LHCN-M2 (cell line): Measurements from ENCODE around the gene MPPED2. TPM values are rescaled to one million over a fixed set of nuclear protein-coding genes. Genes with fewer than 3 reads are reported as not detected.

Source experiments
- DNase-seq: peaks from one replicate; pipeline ENCODE4 v3.0.0-alpha.2; 2012; ENCODE audit warnings: low read depth
- total RNA-seq: library from RNA; depleted of rRNA; stranded (reverse); fragments of >200 nt; gene quantifications from 2 replicates; pipeline ENCODE4 v1.2.3, GENCODE V29; 2014

MPPED2 gene
- total RNA-seq, 1 experiment from 2014 or later: 0.06 TPM

DNA sequence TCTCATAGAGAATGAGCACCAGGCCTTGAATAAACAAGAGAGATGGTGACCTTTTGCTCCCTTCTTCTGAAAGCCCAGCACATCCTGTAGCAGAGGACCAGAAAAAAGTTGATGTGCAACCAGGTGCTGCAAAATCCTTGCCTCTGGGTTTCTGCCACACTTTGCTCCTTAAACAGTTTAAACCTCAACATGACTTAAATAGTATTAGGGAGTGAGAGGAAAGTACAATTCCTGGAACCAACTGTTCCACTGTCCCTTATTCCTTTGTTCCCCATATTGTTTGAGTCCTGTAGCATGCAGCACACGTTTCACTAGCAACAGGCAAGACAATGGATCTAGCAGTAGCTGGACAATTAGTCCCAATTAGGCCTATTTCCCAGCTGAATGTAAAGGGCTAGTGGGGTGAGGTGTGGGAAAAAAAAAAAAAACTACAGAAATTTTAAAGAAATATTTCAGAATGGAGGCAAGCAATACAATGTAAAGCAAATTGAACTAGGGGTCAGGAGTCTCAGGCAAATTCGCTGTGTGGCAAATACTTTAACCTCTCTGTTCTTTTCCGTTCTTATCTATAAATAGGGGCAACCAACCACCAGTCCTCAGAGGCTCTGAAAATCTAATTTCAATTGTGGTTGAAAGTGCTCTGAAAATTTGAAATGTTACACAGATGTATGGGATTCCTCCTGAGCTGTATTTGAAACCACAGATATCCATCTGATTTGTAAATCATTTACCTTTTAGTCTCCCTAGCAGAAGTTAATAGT is 6.6 kb downstream of the MPPED2 start:
- no peak for DNase-seq

DNA sequence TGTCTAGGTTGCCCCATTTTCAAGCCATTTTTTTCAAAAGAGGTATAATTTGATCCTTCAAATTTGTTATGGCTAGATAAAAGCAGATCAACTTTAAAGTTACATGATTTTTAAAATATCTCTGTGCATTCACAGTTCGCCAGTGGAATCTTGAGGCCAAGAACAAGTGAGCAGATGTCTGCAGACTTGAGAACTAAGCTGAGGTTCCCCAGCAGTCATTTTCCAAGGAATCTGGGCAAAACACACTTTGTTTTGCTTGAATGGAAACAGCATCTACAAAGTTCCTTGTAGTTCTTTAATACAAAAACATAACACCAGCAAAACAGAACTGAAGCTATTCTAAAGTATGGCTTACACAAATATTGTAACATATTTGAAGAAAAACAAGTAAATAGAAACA is 7.7 kb downstream of the MPPED2 start:
- DNase-seq: no peak

- DNase-seq: no peak
Measured at GRCh38 chr11:30573951-30574350, 12.2 kb downstream of the MPPED2 start.

DNA sequence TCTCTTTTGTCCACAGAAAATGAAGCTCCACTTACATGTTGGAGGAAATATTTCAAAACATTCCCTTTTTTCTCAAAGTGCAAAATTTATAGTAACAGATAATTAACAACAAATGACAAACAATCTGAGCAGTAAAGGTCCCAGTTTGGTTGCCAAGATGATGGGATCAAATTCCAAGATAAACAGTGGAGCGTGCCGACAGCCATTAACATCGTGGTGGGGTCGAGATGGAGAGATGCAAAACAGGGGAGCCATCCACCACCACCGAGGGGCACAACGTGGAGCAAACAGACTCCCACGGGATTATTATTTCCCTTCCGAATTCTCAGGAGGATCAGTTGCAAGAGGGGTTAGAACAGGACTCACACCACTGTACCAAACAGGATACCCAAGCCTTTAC is 17.2 kb downstream of the MPPED2 start:
- DNase-seq: no peak

DNA sequence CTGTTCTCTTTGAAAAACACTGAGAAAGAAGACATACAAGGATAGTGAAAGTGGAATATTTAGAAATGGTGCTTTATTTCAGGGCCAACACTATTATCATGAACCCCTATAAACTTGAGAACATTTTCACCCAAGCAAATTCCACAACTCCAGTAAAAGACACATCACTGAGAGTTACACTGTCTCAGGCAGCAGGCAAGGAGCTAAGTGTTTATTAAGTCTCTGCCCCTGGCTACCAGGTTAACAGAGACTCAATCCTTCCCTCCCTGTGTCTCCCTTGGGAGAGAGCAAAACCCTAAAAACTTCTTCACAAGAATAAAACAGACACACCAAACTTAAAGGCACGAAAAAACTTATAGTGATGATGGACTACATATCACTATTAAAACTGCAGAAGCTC is 18.5 kb downstream of the MPPED2 start:
- no peak for DNase-seq

DNA sequence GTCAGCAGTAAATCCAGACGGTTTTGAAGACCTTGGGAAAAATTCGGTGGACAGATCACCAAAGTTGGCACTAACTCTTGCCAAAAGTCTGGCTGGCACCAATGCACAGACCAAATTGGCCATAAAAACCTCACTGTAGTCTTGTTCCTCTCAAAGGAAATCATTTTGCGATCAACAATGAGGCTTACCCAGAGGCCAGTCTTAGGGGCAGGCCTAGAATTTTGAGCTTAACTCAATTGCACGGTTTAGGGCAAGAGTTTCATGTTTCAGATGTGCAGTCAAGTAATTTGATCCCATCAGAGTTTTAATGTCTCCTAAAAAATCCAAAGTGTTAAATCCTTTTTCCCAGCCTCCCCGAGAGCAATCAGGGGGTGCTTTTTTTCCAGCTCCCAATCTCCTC is 19.0 kb downstream of the MPPED2 start:
- DNase-seq: no peak

DNA sequence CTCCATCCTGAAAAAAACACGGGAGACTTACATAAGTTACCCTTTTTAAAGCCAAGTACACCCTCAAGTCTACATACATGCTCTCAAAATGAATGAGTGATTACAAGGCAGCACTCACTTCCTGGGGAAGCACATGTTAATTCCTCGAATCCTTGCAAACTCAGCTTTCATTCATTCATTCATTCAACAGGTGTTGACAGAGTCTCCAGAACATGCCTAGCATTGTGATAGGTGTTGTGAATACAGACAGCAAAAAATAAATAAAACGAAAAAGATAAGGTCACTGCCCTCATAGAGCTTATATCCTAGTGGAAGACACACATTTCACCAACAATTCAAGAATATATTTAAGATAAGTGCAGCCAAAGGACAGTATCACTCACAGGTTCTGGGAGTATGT is 19.7 kb downstream of the MPPED2 start:
- DNase-seq: no peak

DNA sequence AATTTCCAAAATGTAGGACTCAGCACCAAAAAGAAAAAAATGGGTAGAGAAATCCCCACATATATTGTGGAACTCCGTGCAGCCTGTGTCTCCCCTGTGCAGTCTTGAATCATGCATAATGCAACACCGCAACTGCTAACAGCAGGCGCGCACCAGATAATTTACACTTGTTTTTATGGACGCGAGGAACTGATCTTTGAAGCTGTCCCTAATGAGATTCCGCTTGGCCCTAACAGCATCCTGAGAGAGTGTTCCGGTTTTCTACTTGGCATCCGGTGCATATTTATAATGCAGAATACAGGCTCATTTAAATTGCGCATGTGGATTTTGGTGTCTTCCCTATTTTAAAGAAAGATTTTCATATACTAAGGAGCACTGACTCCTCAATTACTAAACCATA is 21.1 kb downstream of the MPPED2 start:
- no peak for DNase-seq

- no peak for DNase-seq
Measured at GRCh38 chr11:30561691-30562415, 24.3 kb downstream of the MPPED2 start.

DNA sequence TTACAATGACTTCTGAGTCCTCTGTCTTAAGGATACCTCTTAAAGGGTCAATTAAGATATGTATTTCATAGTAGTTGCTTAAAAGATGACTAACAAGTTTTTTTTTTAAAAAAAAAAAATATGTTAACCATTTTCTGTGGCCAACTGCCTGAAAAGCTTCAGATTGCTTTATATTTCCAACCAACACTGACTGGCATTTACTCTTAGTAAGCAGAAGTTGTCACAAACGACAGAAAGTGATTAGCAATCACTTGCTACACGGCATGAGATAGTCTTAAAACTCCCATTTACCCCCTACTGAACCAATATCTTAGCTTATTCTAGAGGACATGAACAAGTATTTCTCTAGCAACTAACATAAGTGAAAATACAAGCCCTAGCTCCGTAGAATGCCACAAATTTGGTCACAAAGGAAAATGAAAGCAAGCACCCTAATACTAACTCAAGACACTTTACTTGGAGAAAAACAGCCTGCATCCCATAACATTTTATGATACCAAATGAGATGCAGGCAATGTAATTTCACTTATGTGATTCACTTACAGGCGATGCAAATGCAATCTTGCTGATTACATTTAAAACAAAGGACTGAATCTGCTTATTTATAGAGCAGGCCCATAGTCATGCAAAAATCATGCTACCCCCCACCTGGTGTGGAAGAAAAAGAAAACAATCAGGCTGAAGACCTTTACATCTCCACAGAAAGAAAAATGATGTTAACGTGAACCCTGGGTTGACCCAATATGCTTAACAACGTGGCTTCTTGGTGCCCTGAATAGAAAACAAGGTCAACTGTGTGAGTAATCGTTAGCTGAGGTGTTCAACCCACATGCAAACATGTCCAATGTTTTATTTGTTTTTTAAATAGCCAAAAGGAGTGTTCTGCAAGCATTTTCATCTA is 25.7 kb downstream of the MPPED2 start:
- DNase-seq: no peak

DNA sequence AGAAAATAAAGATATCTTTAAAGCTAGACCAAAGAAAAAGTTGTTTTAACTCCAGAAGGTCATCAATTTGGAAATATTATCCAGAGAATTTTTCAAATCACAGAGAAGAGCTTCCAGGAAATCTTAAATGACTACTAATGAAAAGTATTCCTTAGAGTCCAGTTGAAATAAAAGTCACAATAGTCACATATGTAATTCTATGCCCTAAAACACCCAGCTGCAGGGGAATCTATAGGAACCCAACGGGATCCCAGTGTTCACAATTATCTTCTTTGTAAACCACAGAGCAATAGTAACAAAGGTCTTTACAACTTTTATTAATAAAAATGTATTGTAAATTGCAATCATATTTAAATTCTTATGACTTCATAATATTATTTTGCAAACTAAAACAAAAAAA is 27.1 kb downstream of the MPPED2 start:
- DNase-seq: no peak

DNA sequence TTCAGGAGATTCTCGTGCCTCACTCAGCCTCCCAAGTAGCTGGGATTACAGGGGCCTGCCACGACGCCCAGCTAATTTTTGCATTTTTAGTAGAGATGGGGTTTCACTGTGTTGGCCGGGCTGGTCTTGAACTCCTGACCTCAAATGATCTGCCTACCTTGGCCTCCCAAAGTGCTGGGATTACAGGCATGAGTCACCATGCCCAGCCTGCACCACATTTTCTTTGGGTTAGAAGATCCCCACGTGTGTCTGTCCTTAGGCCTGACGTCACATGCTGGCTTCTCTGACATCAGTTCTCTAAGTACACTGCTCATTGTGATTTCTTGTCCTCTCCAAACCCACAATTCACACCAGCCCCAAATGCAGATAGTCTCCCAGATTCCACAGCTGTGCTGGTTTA is 31.6 kb downstream of the MPPED2 start:
- peak; percentile 10 for DNase-seq

DNA sequence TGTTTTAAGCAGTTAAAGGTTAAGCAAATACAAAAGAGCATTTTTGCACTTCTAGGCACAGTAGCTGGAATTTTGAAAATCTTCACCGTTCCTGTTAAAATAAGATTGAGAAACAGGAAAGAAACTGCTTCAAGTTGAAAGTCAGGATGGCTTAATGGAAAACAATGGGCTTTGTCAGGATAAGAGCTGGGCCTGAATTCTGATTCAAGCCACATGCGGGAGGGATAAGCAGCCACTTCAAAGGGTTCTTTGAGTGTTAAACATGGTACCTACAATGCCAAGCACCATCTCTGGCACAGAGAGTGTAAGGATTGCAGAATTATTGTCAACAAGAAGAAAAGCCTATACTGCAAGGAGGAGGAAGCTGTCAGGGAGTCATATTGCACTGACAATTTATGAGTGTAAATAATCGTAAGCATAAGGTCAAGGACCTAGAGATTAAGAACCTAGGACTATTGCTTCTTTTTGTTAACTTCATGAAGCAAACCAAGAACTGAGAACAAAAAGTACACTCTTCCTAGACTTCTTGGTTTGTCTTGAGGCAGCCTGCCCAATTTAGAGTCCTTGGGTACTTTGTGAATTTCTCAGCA is 32.5 kb downstream of the MPPED2 start:
- no peak for DNase-seq

GRCh38 chr11:30552839-30553238 is 33.3 kb downstream of the MPPED2 start:
- no peak for DNase-seq

- no peak for DNase-seq
Measured at GRCh38 chr11:30550022-30550542, 36.1 kb downstream of the MPPED2 start.

GRCh38 chr11:30549565-30549964 is 36.6 kb downstream of the MPPED2 start:
- DNase-seq: no peak

- DNase-seq: no peak
Measured at GRCh38 chr11:30546334-30546733, 39.8 kb downstream of the MPPED2 start.

GRCh38 chr11:30545507-30545906 is 40.6 kb downstream of the MPPED2 start:
- DNase-seq: no peak

DNA sequence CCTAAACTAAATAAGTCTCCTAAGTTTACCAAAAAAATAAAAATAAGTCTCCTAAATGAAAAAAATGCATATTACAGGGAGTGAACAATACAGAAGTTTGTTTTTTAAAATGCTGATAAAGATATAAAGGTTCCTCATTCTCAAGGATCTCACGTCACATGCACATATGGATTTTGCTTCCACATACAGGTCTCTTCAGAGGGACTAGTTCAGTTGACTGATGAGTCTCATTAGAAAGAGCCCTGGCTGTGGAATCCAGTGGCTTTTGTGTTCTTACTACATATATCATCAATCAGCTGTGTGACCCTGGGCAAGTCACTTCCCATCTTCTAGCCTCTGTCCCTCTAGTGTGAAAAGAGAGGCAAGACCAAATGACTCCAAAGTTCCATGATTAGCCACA is 43.1 kb downstream of the MPPED2 start:
- no peak for DNase-seq

DNA sequence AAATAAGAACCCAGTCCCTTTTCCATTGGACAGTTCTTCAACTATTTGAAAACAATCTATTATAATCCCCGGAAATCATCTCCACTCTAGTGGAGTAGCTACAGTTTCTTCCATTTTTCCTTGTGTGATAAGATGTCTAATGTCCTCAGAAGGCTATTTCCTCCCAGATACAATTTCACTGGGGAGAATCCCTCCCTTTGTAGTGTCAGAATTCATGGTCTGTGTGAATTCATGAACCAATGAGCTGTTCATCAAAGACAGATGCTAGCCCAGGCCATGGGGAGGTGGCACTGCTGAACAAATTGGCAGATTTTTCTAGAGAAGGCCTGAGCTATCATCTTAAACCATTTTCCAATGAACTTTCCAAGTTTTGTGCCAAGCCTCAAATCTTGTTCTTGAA is 45.4 kb downstream of the MPPED2 start:
- no peak for DNase-seq

- no peak for DNase-seq
Measured at GRCh38 chr11:30538251-30538650, 47.9 kb downstream of the MPPED2 start.

DNA sequence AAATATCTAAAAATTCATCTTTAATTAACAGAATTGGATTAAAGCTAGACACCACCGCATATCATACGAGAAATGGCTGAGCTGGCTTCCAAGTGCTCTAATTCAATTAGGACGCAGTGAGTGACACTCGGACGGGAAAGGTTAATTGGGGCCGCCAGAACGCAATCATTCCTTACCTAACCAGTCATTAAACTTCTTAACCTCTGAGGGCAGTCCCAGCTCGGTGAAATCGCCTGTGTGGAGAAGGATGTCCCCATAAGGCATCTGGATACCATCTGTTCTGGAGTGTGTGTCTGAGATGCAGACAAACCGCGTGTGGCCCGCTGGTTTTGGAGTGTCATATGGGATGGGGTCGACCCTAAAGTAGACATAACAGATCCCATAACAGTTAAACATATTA is 50.3 kb downstream of the MPPED2 start:
- DNase-seq: no peak
